A673 (cell line): ENCODE measurements around the gene MFSD6L. TPM values are rescaled to one million over a fixed set of nuclear protein-coding genes. Genes with fewer than 3 reads are reported as not detected.

Experiments
- BruUV-seq: library from RNA; stranded (reverse); fragments of 400-500 nt; replicated peaks from 2 replicates; lab custom pipeline; 2021; lab: Mats Ljungman, UMichigan
- CTCF ChIA-PET: fragments of 300-600 bp; sonication (Branson Sonifier 250); formaldehyde crosslinking; loops from one replicate; lab custom pipeline; 2022; ENCODE audit warnings: antibody characterized with exemption; lab: Charles Lee
- POLR2A ChIA-PET: fragments of 300-600 bp; sonication (Branson Sonifier 250); formaldehyde crosslinking; loops from one replicate; lab custom pipeline; 2022; ENCODE audit warnings: antibody characterized with exemption; ENCODE audit not compliant: low non-redundant PET; lab: Charles Lee
- DNase-seq: peaks from one replicate; pipeline ENCODE4 v3.0.0-alpha.2; 2015; ENCODE audit warnings: low spot score
- H3K27ac ChIP-seq: fragments of 200-600 bp; sonication (generic); 2 replicates; pipeline ENCODE4 v1.5.1; 2016; ENCODE audit warnings: mixed run types, low read depth, mild to moderate bottlenecking, mixed read lengths, antibody characterized with exemption, low read length; ENCODE audit not compliant: poor library complexity, severe bottlenecking
- H3K27me3 ChIP-seq: fragments of 200-600 bp; sonication (generic); replicated peaks from 2 replicates; pipeline ENCODE4 v1.6.1; 2017; ENCODE audit warnings: mixed run types, low read depth, mild to moderate bottlenecking, mixed read lengths, antibody characterized with exemption, low read length; ENCODE audit not compliant: insufficient read depth, poor library complexity
- H3K36me3 ChIP-seq: fragments of 200-600 bp; sonication (generic); 2 replicates; pipeline ENCODE4 v1.6.1; 2016; ENCODE audit warnings: mixed run types, mild to moderate bottlenecking, mixed read lengths, antibody characterized with exemption, low read length; ENCODE audit not compliant: insufficient read depth, poor library complexity, severe bottlenecking
- H3K4me1 ChIP-seq: fragments of 200-600 bp; sonication (generic); 2 replicates; pipeline ENCODE4 v1.6.1; 2017; ENCODE audit warnings: mixed run types, mild to moderate bottlenecking, mixed read lengths, antibody characterized with exemption, low read length; ENCODE audit not compliant: insufficient read depth, poor library complexity, severe bottlenecking
- H3K4me3 ChIP-seq: fragments of 200-600 bp; sonication (generic); 2 replicates; pipeline ENCODE4 v1.5.1; 2016; ENCODE audit warnings: low read depth, mixed run types, mild to moderate bottlenecking, mixed read lengths, low read length; ENCODE audit not compliant: poor library complexity, severe bottlenecking
- H3K9me3 ChIP-seq: fragments of 200-600 bp; sonication (generic); 2 replicates; pipeline ENCODE4 v1.6.1; 2016; ENCODE audit warnings: mixed run types, low read depth, mild to moderate bottlenecking, mixed read lengths, antibody characterized with exemption, low read length; ENCODE audit not compliant: poor library complexity, severe bottlenecking
- CTCF ChIP-seq: fragments of 300-800, 200-600 bp; sonication (generic); conservative IDR thresholded peaks from 2 replicates; pipeline ENCODE4 v1.5.1; 2017; ENCODE audit warnings: low read depth, mild to moderate bottlenecking, antibody characterized with exemption, low read length, moderate library complexity, mixed read lengths
- EZH2 ChIP-seq: fragments of 200-600 bp; sonication (generic); IDR thresholded peaks from 2 replicates; pipeline ENCODE4 v1.6.1; 2017; ENCODE audit warnings: borderline replicate concordance, low read depth, mild to moderate bottlenecking, mixed read lengths, antibody characterized with exemption, low read length; ENCODE audit not compliant: poor library complexity, severe bottlenecking
- intact Hi-C: fragments of 100-400 bp; cut with micrococcal nuclease; formaldehyde crosslinking; loops from one replicate; pipeline ENCODE4 v1.10.0; 2022; ENCODE audit not compliant: unreplicated experiment
- total RNA-seq: library from RNA; stranded (reverse); gene quantifications from 2 replicates; pipeline ENCODE4 v1.2.3, GENCODE V29; 2021

MFSD6L gene
- total RNA-seq, 1 experiment from 2014 or later, result not detected

- BruUV-seq, result no TSS peak
- Histone ChIP-seq H3K27me3 (no peaks in the 10 kb centered on the region), H3K9me3 (no peaks in the 10 kb centered on the region), H3K27ac (no peak overlapping the region), H3K4me1 (no peaks in the 10 kb centered on the region), H3K4me3 (no peak overlapping the region), H3K36me3 (no peaks in the 10 kb centered on the region)
- ChIA-PET CTCF (interaction anchor here (0.6 kb wide), 1 partner anchor 11 kb away, joined by 3 read pairs; no protein-coding TSS in a partner anchor), POLR2A (no interaction called here)
- TF ChIP-seq EZH2 (no peak), CTCF (no peak)
- intact Hi-C loops, result no loop called here
- no peak for DNase-seq
Observed at GRCh38 chr17:8781776-8782175, 17.4 kb downstream of the MFSD6L start.

DNA sequence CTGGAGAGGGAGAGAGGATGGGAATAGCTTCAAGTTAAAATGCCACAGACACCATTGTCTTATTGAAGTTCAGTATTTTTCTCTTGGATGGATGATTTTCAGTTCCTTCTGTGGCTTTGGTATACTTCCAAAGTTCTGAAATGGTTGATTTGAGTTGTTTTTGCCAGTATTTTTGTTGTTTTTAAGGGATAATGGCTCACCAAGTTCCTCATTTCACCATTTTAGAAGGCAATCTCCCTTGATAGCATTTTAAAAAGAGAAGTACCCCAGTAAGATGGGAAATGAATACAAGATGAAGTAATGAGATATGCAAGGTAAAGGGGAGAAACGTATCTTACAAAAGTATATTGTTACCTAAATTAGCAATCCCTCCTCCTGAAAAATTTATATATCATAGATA is 22.3 kb downstream of the MFSD6L start:
- Histone ChIP-seq H3K4me1 (no peaks in the 10 kb centered on the region), H3K27me3 (no peaks in the 10 kb centered on the region), H3K4me3 (no peak overlapping the region), H3K36me3 (no peaks in the 10 kb centered on the region), H3K9me3 (no peaks in the 10 kb centered on the region), H3K27ac (no peak overlapping the region)
- no peak for TF ChIP-seq CTCF
- TF ChIP-seq EZH2, result no peak
- no TSS peak for BruUV-seq
- intact Hi-C loops, result no loop called here
- CTCF ChIA-PET, result no interaction called here
- DNase-seq, result no peak
- POLR2A ChIA-PET, result interaction anchor here (0.7 kb wide), 1 partner anchor 30 kb away, joined by 3 read pairs; no protein-coding TSS in a partner anchor

- TF ChIP-seq CTCF (no peak), EZH2 (no peak)
- no peak for DNase-seq
- BruUV-seq, result no TSS peak
- POLR2A ChIA-PET, result no interaction called here
- no peaks in the 10 kb centered on the region for H3K9me3 ChIP-seq
- H3K4me3 ChIP-seq, result no peak overlapping the region
- no peaks in the 10 kb centered on the region for H3K36me3 ChIP-seq
- intact Hi-C loops, result no loop called here
- CTCF ChIA-PET, result interaction anchor here (0.6 kb wide), 2 partner anchors 44 to 87 kb away, joined by 3 read pairs; no protein-coding TSS in a partner anchor
- no peaks in the 10 kb centered on the region for H3K27me3 ChIP-seq
- H3K4me1 ChIP-seq, result no peaks in the 10 kb centered on the region
- H3K27ac ChIP-seq, result no peak overlapping the region
Observed at GRCh38 chr17:8776248-8776647, 22.9 kb downstream of the MFSD6L start.
